Measurements from ENCODE around the gene KAT6B. TPM values are rescaled to one million over a fixed set of nuclear protein-coding genes. Genes with fewer than 3 reads are reported as not detected.

KAT6B gene
- total RNA-seq, 2 experiments from 2014 or later = 22.8 to 24.8 TPM

DNA sequence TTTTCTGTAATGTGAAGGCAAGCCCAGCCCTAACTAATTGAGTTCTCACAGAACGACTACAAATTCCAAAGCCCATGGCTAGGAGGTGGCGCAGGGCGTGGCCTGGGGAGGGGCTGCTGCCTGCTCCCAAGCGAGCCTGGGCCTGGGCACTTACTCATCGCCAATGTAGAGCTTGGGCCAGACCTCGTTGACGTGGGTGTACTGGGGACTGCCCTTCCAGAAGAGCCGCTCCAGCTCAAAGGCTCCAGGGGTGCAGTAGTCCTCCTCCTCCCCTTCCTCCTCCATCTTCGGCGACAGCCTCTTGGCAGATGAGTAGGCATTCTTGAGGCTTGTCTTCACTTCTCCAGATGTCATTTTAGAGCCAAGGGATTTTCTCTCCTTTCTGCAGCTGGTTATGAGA, 231.8 kb downstream of the KAT6B start:
- no peaks in the 10 kb centered on the region for H3K27me3 Mint-ChIP-seq
- ChIA-PET POLR2A (no interaction called here), CTCF (no interaction called here)
- no peak overlapping the region for H3K27ac Mint-ChIP-seq
- ATAC-seq (no peak), DNase-seq (no peak)
- intact Hi-C loops (cut with micrococcal nuclease) = no loop called here
- no peaks in the 10 kb centered on the region for H3K36me3 Mint-ChIP-seq (ENCODE audit: low read depth)
- TF ChIP-seq, protein P1, sequence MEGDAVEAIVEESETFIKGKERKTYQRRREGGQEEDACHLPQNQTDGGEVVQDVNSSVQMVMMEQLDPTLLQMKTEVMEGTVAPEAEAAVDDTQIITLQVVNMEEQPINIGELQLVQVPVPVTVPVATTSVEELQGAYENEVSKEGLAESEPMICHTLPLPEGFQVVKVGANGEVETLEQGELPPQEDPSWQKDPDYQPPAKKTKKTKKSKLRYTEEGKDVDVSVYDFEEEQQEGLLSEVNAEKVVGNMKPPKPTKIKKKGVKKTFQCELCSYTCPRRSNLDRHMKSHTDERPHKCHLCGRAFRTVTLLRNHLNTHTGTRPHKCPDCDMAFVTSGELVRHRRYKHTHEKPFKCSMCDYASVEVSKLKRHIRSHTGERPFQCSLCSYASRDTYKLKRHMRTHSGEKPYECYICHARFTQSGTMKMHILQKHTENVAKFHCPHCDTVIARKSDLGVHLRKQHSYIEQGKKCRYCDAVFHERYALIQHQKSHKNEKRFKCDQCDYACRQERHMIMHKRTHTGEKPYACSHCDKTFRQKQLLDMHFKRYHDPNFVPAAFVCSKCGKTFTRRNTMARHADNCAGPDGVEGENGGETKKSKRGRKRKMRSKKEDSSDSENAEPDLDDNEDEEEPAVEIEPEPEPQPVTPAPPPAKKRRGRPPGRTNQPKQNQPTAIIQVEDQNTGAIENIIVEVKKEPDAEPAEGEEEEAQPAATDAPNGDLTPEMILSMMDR (IDR thresholded peaks at IDR 0.05) = no peak
- no peaks in the 10 kb centered on the region for H3K9me3 Mint-ChIP-seq
- no peak overlapping the region for H3K4me3 Mint-ChIP-seq
- H3K4me1 Mint-ChIP-seq (ENCODE audit: low read depth) = no peaks in the 10 kb centered on the region

DNA sequence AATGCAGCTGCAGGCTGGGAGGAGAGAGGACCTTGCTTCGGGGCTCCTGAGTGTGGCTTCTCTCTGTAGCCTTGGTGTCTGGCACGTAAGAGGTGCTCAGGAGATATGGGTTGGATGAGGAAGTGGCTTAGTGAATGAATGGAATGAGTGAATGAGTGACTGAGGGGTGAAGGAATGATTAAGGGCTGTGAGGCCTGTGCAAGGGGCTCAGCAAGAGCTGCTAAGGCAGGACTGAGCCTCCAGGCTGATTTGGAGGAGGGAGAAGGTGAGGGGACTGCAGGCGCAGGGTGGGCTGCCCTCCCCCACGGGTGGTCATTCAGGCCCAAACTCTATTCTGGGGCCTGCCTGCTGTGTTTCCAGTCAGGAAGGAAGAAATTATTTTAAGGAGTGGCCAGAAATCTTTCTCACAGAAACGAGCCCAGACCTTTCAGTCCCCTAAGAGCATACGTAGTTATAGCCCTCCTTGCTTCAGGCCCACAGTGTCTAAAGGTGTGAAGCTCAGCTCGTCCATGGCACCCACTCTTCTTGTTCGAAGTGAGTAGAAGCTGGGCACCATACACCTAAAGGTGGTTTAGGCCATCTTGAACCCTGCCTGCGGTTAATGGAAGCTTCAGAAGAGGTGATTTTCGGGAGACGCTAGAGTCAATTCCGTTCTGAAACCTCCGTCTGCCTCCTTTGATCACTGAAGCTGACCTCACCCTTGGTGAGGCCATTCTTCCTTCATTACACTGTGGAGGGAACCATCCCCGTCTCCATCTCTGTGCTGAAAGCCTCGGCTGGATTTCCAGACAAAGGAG, 235.5 kb downstream of the KAT6B start:
- no peak overlapping the region for H3K27ac Mint-ChIP-seq
- ChIA-PET CTCF (interaction anchor here (1.5 kb wide), 1 partner anchor 21 kb away, joined by 3 read pairs; no protein-coding TSS in a partner anchor), POLR2A (interaction anchor here (0.6 to 1.7 kb wide), 2 partner anchors 19 to 62 kb away, joined by 3 to 4 read pairs; no protein-coding TSS in a partner anchor)
- intact Hi-C loops (cut with micrococcal nuclease) = no loop called here
- H3K4me3 Mint-ChIP-seq = no peak overlapping the region
- H3K4me1 Mint-ChIP-seq (ENCODE audit: low read depth) = no peaks in the 10 kb centered on the region
- no peaks in the 10 kb centered on the region for H3K36me3 Mint-ChIP-seq (ENCODE audit: low read depth)
- TF ChIP-seq, protein P1 (IDR thresholded peaks at IDR 0.05) = no peak
- ATAC-seq (no peak), DNase-seq (no peak)
- no peaks in the 10 kb centered on the region for H3K27me3 Mint-ChIP-seq
- no peaks in the 10 kb centered on the region for H3K9me3 Mint-ChIP-seq

DNA sequence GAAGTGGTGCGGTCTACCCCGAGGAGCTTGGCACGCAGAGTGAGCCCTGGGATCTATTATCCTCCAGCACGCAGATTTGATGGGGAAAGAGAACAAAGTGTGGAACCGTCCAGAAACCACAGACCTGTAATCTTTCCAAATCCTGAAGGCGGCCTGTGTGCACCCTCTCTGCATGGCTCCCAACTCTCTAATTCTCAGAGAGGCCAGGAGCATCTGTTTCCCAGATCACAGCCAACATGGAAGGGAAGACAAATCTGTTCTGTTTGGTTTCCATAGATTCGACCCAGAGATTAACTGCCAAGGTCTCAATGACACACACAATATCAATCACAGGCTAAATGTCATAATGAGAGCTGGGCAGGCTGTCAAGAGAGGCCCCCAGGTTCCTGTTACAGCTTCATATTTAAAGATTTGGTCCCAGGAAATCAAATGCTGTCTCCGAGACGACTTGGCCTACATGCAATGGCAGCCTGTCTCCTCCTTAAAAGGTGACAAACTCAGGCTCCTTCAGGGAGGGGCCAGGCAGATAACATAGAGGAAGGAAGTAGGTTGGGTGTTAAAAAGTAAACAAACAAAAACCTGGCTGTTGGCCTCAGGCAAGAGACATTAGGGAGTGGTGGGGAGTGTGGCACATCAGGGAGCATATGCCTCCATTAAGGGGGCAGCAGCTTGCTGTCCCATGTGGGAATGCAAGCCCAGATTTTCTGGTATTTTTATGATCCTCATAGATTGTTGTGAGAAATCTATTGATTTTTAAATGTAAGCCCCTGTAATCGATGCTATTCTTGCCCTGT, 236.3 kb downstream of the KAT6B start:
- Mint-ChIP-seq H3K27ac (no peak overlapping the region), H3K27me3 (no peaks in the 10 kb centered on the region), H3K9me3 (no peaks in the 10 kb centered on the region), H3K4me3 (no peak overlapping the region), H3K36me3 (ENCODE audit: low read depth) (no peaks in the 10 kb centered on the region), H3K4me1 (ENCODE audit: low read depth) (no peaks in the 10 kb centered on the region)
- DNase-seq = no peak
- intact Hi-C loops (cut with micrococcal nuclease) = no loop called here
- POLR2A ChIA-PET = interaction anchor here (1.7 kb wide), 1 partner anchor 19 kb away, joined by 4 read pairs; no protein-coding TSS in a partner anchor
- ATAC-seq = no peak
- CTCF ChIA-PET = interaction anchor here (1.5 kb wide), 1 partner anchor 20 kb away, joined by 3 read pairs; no protein-coding TSS in a partner anchor
- TF ChIP-seq, protein P1 (IDR thresholded peaks at IDR 0.05) = no peak

DNA sequence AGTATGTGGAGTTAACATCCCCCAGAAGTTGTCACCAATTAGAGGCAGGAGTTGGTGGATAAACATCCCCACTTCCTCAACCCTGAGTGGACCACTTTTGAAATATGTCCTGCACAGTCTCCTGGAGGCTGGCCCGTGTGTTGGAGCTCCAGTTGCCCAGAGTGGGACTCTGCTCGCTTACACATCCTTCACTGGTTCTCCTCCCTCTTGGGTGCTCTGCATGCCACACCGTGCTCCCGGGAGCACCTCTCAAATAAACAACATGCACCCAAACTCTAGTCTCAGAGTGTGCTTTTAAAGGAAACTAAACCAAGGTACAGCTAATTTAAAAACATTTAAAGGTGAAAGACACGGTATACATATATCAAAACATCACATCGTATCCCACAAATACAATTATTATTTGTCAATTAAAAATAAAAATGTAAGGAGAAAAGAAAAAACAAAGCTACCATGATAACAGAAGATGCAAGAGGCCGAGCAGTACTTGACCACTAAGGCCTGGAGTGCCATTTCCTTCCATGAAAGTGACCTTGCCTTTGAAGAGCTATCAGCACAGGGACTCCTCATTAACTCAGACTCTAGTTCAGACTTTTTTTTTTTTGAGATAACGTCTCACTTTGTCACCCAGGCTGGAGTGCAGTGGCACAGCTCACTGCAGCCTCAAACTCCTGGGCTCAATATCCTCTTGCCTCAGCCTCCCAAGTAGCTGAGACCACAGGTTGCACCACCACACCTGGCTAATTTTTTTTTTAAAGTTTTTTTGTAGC, 237.2 kb downstream of the KAT6B start:
- Mint-ChIP-seq H3K27ac (no peak overlapping the region), H3K36me3 (ENCODE audit: low read depth) (no peaks in the 10 kb centered on the region), H3K4me3 (no peak overlapping the region), H3K9me3 (no peaks in the 10 kb centered on the region), H3K4me1 (ENCODE audit: low read depth) (no peaks in the 10 kb centered on the region), H3K27me3 (no peaks in the 10 kb centered on the region)
- ATAC-seq (no peak), DNase-seq (no peak)
- TF ChIP-seq, protein P1 (IDR thresholded peaks at IDR 0.05) = no peak
- CTCF ChIA-PET = no interaction called here
- intact Hi-C loops (cut with micrococcal nuclease) = no loop called here
- POLR2A ChIA-PET = interaction anchor here (0.6 to 0.8 kb wide), 2 partner anchors 44 to 120 kb away, joined by 3 read pairs; no protein-coding TSS in a partner anchor

Measured in activated CD8-positive, alpha-beta T cell treated with anti-CD3 and anti-CD28 coated beads for 36 hours (primary cell).